Kidney (tissue), 14 donors: ENCODE data around the gene RIOX2. TPM values are rescaled to one million over a fixed set of nuclear protein-coding genes. Genes with fewer than 3 reads are reported as not detected.

Experiments used
- DNase-seq, 5 donors: peaks; one replicate each; pipeline ENCODE4 v3.0.0-alpha.2; 2013 to 2020
- FAIRE-seq: peaks from 2 replicates; lab custom pipeline; 2012; peaks lifted over from hg19 to GRCh38; lab: Jason Lieb, UNC
- H3K27ac ChIP-seq, 2 donors: one replicate each; pipeline ENCODE4 v1.7.0; 2013; ENCODE audit warnings: low read depth in 2 of 2, low read length in 2 of 2, inconsistent platforms in 1 of 2
- H3K27me3 ChIP-seq: one replicate; pipeline ENCODE4 v1.7.1; 2013; ENCODE audit warnings: low read length, inconsistent platforms; ENCODE audit not compliant: control insufficient read depth, insufficient read depth
- H3K36me3 ChIP-seq, 3 donors: one replicate each; pipeline versions ENCODE4 v1.7.0 to v1.7.1; 2013; ENCODE audit warnings: low read length in 3 of 3, control low read depth in 1 of 3, inconsistent platforms in 1 of 3; ENCODE audit not compliant: insufficient read depth in 3 of 3, control insufficient read depth in 2 of 3
- H3K4me1 ChIP-seq, 3 donors: one replicate each; pipeline versions ENCODE4 v1.7.0 to v1.7.1; 2013; ENCODE audit warnings: low read length in 3 of 3, inconsistent platforms in 1 of 3, low read depth in 1 of 3; ENCODE audit not compliant: control insufficient read depth in 2 of 3, insufficient read depth in 2 of 3
- H3K4me3 ChIP-seq, 3 donors: one replicate each; pipeline versions ENCODE4 v1.7.0 to v1.8.1; 2013; ENCODE audit warnings: low read length in 3 of 3, control low read depth in 1 of 3, inconsistent platforms in 1 of 3
- H3K9ac ChIP-seq, 3 donors: one replicate each; pipeline versions ENCODE4 v1.7.0 to v1.7.1; 2013; ENCODE audit warnings: low read length in 3 of 3, control low read depth in 1 of 3, inconsistent platforms in 1 of 3
- H3K9me3 ChIP-seq, 3 donors: one replicate each; pipeline versions ENCODE4 v1.7.0 to v1.7.1; 2013; ENCODE audit warnings: low read length in 3 of 3, control low read depth in 1 of 3, inconsistent platforms in 1 of 3; ENCODE audit not compliant: control insufficient read depth in 2 of 3, insufficient read depth in 1 of 3
- intact Hi-C: fragments of 100-400 bp; cut with DNase I; formaldehyde crosslinking; loops from one replicate; pipeline ENCODE4 v1.11.1; 2022
- polyA plus RNA-seq: library from polyadenylated mRNA; stranded (reverse); fragments of 350-450 nt; fragmentation: Illumina TruSeq; extraction: RNeasy Lipid Tissue Mini Kit (QIAGEN cat#74804); gene quantifications from one replicate; pipeline ENCODE4 v1.2.3, GENCODE V29; 2014; ENCODE audit warnings: low read depth, low replicate concordance; ENCODE audit not compliant: insufficient read depth
- total RNA-seq: library from RNA; stranded (reverse); fragmentation: NEBNext Ultra II Directional; extraction: Animal tissue kit (Norgen Biotek cat#: 25700); gene quantifications from one replicate; pipeline ENCODE4 v1.2.1, GENCODE V29; 2021
- TF ChIP-seq, protein P1 (sequence below): IDR thresholded peaks from 3 replicates; pipeline ENCODE4 v1.5.1; 2012; ENCODE audit warnings: mild to moderate bottlenecking, moderate library complexity, borderline replicate concordance; ENCODE audit not compliant: insufficient read depth; ENCODE audit errors: extremely low read depth
- donor health status: control.
- donor health status: control.
- donor health status: control.
- donor health status: control.
- donor health status: control.
- donor health status: DM: yes; HTN: yes; CAD: no.
- donor health status: Normal renal cell carcinoma (clear cell type).

Gene RIOX2
- total and polyA plus RNA-seq, 2 donors from 2014 or later: 19.8 to 26.7 TPM

DNA sequence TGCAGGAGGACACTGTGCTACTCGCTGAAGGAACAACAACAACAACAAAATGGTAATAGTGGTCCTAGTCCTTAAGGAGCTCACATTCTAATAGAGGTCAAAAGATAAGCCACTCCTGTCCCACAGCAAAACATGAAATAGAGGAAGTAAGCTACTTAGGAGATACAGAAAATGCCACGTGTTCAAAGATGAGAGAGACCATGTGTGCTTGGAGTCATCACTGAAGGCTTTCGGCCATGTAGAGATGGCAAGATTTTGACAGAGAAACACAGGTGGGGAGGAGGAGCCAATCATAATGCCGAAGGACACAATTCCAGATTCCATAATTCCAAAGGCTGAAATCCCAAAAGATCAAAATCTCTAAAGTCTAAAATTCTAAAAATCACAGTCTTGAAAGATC lies 24.8 kb upstream of the RIOX2 start:
- DNase-seq (no peak), FAIRE-seq (peak; percentile 13)
- TF ChIP-seq, protein P1, sequence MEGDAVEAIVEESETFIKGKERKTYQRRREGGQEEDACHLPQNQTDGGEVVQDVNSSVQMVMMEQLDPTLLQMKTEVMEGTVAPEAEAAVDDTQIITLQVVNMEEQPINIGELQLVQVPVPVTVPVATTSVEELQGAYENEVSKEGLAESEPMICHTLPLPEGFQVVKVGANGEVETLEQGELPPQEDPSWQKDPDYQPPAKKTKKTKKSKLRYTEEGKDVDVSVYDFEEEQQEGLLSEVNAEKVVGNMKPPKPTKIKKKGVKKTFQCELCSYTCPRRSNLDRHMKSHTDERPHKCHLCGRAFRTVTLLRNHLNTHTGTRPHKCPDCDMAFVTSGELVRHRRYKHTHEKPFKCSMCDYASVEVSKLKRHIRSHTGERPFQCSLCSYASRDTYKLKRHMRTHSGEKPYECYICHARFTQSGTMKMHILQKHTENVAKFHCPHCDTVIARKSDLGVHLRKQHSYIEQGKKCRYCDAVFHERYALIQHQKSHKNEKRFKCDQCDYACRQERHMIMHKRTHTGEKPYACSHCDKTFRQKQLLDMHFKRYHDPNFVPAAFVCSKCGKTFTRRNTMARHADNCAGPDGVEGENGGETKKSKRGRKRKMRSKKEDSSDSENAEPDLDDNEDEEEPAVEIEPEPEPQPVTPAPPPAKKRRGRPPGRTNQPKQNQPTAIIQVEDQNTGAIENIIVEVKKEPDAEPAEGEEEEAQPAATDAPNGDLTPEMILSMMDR: no peak
- Histone ChIP-seq H3K9ac (no peak overlapping the region), H3K27ac (no peak overlapping the region), H3K9me3 (no peaks in the 10 kb centered on the region), H3K4me3 (no peak overlapping the region), H3K36me3 (no peaks in the 10 kb centered on the region), H3K4me1 (no peaks in the 10 kb centered on the region), H3K27me3 (no peaks in the 10 kb centered on the region)
- intact Hi-C loops: no loop called here

DNA sequence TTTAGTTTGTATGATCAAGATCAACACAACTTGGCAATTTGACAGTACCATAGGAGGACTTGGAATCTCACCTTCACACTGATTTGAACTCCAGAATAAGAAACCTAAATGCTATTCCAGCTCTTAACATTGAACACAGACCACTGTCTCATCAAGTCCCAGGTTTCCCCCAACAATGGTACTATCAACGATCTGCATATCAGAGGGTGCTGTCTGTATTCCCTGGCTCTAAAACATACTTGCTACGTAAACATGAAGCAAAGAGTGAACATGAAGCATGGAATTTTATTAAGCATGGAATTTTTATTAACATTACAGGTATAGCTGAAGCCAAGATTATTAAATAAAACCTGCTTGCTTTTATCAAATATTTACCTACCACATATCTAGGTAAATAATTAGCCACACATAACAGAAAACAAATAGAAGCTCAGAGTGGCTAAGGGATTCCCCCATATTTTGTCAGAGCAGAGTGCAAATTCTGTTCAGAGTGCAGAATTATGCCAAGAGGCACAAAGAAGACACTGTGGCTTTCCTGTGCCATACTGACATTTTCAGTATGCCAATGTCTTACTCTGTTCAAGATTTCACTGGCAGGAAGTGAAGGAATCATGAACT lies 22.2 kb upstream of the RIOX2 start:
- DNase-seq (no peak), FAIRE-seq (no peak)
- no peak overlapping the region for H3K27ac ChIP-seq
- H3K9ac ChIP-seq: no peak overlapping the region
- no peaks in the 10 kb centered on the region for H3K9me3 ChIP-seq
- TF ChIP-seq, protein P1: no peak
- H3K4me3 ChIP-seq: no peak overlapping the region
- H3K4me1 ChIP-seq: no peaks in the 10 kb centered on the region
- H3K27me3 ChIP-seq: no peaks in the 10 kb centered on the region
- no peaks in the 10 kb centered on the region for H3K36me3 ChIP-seq
- intact Hi-C loops: no loop called here

DNA sequence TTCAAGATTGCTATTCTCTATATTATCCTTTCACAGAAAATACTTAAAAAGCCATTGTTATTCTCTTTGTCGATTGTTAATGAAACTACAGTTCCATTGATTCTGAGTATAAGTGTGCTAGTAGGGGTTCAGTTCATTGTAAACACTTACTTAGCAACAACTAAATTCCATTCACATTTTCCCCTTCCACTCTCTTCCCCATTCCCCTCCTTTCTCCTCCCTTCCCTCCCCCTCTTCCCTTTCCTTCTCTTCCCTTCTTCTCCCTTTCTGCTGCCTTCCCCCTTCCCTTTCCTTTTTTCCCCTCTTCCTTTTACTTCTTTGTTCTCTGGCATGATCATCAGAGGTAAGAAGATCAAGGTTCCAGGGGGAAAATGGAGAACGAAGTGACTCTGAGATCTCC lies 21.3 kb upstream of the RIOX2 start:
- Histone ChIP-seq H3K9me3 (no peaks in the 10 kb centered on the region), H3K9ac (no peak overlapping the region), H3K4me1 (no peaks in the 10 kb centered on the region), H3K27ac (no peak overlapping the region), H3K4me3 (no peak overlapping the region), H3K27me3 (no peaks in the 10 kb centered on the region), H3K36me3 (no peaks in the 10 kb centered on the region)
- TF ChIP-seq, protein P1: no peak
- intact Hi-C loops: no loop called here
- no peak for DNase-seq
- no peak for FAIRE-seq
